Stimulated activated CD8-positive, alpha-beta memory T cell treated with anti-CD3 and anti-CD28 coated beads, Interleukin-4, amount 100 ng/mL, for 1 hour (primary cell): ENCODE data around the gene RBM33.
A peak's percentile ranks its signal among the peaks of the same experiment; 100 is the strongest.

Experiments
- DNase-seq, 2 donors: peaks; one replicate each; pipeline ENCODE4 v3.0.0-alpha.2; 2020; ENCODE audit warnings: low read depth in 2 of 2, low spot score in 1 of 2

RBM33 gene

GRCh38 chr7:155793720-155794119, 149.3 kb downstream of the RBM33 start:
- no peak for DNase-seq

- no peak for DNase-seq
Observed at GRCh38 chr7:155794196-155794595, 149.7 kb downstream of the RBM33 start.

- no peak for DNase-seq
Observed at GRCh38 chr7:155795401-155795800, 150.9 kb downstream of the RBM33 start.

DNA sequence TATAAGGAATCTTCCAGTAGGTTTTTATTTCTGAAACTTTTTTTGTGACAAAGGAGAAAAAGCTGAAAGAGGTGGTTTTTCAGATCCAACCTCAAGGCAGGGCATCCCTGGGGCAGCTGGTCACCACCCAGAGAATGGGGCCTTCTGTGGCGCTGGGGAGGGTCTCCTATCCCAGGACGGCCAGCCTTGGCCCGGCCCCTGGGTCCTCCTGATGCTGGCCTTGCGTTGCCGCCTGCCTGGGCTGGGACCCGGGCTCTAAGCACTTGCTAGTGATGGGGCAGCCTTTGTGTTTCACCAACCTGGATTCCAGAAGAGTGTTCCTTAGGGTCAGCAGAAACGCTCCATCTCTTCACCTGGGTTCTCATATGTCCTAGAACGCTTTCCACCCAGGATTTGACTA, 151.5 kb downstream of the RBM33 start:
- no peak for DNase-seq

- DNase-seq: peak; percentile 15 to 41
Observed at GRCh38 chr7:155796381-155797261, 152.2 kb downstream of the RBM33 start.

DNA sequence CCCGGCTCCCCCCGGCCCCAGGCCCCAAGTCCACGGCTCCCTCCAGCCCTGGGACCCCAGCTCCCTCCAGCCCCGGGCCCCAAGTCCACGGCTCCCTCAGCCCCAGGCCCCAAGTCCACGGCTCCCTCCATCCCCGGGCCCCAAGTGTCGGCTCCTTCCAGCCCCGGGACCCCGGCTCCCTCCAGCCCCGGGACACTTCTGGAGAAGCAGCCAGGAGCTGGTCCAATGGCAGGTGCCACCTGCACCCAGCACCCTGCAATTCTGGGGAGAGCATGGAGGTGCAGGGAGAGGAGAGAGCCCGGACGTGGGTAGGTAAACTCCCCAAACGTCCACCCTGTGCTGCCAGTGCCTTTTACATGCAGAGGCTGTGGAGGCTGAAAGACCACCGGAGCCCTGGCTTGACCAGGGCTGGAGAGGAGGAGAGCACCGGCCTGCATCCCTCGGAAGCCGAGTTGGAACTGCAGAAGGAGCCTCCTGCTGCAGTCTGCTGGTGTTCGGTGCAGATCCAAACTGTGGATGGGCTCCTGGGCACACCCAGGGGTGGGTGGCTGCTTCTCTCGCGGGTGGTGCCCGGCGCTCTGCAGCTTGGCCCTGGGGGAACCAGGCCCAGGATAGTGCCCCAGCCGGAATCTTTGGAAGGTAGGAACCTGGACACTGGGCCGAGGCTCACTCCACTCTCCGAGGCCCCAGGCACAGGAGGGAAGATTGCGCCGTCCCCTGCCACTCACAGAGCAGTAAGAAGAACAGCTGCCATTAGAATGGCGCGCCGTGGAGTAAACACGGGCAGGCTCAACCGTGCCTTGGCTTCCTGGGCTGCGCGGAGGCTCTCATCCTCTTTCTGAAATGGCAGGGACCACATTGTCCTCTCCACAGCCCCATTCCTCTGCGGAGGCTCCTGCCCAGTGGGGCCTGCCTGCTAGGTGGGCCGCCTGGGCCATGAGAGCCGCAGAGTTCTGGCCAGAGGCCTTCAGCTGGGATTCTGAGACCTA, 153.1 kb downstream of the RBM33 start:
- DNase-seq: no peak

DNA sequence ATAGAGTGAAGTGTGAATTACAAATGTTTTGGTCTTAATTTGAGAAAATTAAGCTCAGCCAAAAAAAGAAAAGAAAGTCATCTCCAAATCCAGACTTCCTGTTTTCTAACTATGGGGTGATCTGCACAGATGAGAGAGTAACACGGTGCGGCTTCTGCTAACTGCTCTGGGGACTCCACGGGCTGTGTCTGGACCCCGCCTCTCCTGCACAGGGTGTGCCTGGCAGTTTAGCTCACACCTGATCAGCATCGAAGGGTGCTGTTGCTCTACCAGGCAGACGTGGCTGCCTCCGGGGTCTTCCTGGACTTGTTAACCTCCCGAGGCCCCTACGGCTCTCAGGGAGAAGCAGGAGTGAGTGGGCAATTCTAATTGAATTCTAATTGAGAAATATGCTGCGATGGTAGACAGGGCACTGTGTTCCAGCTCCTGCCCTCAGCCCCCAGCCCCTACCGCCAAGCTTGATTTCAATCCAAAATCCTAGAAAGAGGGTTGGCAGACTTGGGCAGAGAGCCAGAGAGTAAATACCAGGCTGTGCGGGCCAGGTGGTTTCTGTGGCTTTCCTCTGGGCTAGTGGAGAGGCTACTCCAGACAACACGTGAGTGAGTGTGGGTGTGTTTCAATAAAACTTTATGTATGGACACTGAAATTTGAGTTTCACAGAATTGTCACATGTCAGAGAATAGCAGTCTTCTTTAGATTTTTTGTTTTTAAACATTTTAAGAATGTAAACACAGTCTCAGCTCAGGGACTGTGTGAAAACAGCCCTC, 154.4 kb downstream of the RBM33 start:
- DNase-seq: no peak

- DNase-seq: no peak
Observed at GRCh38 chr7:155799514-155799913, 155.1 kb downstream of the RBM33 start.

GRCh38 chr7:155800301-155800700, 155.8 kb downstream of the RBM33 start:
- no peak for DNase-seq

- DNase-seq: no peak
Observed at GRCh38 chr7:155800741-155801267, 156.3 kb downstream of the RBM33 start.

DNA sequence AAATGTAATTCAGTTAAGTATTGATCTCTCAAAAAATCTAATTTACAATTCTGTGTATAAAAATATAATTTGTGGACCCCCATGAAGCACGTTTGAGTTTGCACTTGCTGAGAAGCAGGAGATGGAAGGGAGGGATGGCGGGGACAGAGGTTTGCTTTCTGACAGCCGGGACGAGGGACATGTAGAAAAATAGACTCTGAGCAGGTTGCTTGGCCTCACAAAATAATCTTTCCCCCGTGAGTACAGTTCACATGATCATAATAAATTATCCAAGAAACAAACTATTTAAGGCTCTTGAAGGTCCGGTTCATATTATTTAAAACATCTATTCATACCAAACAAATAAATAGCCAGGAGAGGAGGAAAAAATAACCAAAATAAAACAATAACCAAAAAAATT, 157.8 kb downstream of the RBM33 start:
- DNase-seq: no peak

GRCh38 chr7:155802906-155803417, 158.5 kb downstream of the RBM33 start:
- DNase-seq: no peak

- no peak for DNase-seq
Observed at GRCh38 chr7:155803418-155804376, 159.2 kb downstream of the RBM33 start.

GRCh38 chr7:155804431-155804831, 160.0 kb downstream of the RBM33 start:
- DNase-seq: no peak

DNA sequence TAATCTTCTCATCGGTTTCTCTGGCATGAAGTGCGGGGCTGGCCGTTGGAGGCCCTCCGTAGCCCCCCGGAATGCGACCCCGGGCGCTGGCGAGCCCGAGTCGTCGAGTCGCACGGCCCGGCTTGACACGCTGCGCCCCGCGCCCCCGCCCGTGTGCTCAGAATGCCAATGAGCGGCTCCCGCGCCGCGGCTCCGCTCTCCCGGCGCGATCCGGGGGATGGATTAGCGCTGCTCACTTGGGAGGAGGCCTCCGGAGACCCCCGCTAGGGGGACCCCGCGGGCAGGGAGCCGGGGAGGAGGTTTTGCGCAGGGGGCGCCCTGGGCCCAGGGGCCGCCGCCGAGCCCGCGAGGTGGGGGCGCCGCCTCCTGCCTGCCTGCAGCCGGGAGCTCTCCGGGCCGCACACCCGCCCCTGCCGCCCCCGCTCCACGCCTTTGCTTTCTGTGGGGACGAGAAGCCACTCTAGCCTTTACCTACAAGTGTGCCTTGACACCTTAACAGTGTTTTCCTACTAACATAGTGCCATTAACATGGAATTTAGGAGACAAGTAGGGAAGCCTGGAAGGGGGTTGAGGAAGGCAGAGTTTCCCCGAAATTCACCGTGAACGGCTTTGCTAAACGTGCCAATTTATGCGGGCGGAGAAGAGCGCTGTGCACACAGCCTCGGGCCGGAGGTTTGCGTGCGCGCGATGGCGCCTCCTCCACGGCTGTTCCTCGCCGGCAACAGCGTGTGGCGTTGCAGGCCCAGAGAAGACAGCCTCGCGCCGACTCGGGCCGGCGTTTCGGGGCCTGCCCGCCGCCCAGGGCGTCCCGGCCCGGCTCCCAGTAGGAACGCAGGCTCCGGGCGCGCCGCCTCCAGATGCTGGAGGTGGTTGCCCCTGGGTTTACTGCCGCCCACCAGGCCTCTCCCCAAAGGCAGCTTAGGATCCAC, 160.7 kb downstream of the RBM33 start:
- DNase-seq: peak in 1 of 2 donors; percentile 13

DNA sequence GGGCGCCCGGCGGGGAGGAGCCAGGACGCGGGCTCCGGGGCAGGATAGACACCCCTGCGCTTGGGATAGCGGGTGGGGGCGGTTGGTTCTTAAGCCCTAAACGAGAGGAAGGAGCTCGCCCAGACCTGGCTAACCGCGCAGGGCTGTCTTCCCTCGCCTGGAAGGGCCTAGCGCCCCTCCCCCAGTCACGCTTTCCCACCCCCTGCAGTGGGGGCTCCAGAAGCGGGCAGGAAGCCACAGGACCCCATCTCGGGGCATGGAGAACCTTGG, 161.3 kb downstream of the RBM33 start:
- DNase-seq: no peak

DNA sequence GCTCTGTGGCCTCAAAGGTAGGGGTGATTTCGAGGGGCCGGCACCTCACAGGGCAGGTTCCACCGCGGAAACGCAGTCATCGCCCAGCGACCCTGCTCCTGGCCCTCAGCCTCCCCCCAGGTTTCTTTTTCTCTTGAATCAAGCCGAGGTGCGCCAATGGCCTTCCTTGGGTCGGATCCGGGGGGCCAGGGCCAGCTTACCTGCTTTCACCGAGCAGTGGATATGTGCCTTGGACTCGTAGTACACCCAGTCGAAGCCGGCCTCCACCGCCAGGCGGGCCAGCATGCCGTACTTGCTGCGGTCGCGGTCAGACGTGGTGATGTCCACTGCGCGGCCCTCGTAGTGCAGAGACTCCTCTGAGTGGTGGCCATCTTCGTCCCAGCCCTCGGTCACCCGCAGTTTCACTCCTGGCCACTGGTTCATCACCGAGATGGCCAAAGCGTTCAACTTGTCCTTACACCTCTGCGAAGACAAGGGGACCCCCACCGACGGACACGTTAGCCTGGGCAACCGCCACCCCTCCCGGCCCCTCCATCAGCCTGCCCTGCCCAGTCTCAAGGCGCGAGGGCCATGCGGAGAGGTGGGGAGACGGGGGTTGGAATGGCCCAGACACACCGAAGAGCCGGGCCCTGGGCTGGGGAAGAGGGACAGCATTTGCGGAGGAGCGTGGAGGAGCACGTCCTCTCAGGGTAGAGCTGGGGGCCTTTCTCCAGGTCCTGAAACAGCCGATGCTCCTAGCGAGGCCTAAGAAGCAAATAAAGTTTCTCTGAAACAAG, 161.8 kb downstream of the RBM33 start:
- no peak for DNase-seq
